HG02763 (cell line): Measurements from ENCODE around the gene AKT1.
"Not testable (repeated sequence)": the region's sequence is repeated elsewhere in the genome, so short reads cannot be mapped to it uniquely, and the experiment has no call there.

ENCODE experiments used
- ATAC-seq: cut with Tn5 transposase; IDR thresholded peaks from one replicate; pipeline ENCODE4 v1.9.1; 2021; ENCODE audit warnings: mild to moderate bottlenecking, moderate library complexity; ENCODE audit not compliant: unreplicated experiment

AKT1 gene

DNA sequence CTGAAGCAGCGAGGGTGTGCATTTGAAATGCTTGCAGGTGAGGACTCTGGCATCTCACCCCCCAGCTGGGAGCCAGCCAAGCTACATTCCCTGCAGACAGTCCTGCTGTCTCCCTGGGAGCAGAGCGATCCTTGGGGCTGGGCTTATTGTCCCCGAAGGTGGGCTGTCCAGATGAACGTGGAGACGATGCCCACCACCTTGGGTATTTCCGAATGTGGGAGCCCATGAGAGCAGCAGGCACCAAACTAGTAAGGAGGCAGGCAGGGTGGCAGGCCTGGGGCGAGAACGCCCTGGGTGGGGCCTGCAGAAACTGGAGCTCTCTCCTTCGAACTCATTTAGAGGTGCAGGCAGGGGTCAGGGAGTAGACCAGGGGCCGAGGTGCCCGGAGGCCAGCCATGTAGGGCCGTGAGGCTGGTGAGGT, 23.8 kb upstream of the AKT1 start:
- no peak for ATAC-seq

DNA sequence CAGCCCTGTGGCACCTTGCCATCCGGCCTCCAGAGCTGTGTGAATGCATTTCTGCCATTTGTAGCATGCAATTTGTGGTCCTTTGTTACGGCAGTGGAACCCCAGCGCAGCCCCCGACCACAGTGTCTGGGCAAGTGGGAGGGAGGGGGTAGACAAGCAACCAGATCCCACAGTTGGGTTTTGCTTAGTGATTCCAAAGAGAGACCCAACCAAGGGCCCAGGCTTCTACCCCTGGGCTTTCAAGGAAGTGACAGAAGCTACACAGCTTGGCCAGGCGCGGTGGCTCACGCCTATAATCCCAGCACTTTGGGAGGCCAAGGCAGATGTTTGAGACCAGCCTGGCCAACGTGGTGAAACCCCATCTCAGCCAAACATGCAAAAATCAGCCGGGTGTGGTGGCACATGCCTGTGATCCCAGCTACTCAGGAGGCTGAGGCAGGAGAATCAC, 23.2 kb upstream of the AKT1 start:
- no peak for ATAC-seq

- ATAC-seq: no peak
These were observed 22.6 kb upstream of the AKT1 start for GRCh38 chr14:104817930-104818713.

DNA sequence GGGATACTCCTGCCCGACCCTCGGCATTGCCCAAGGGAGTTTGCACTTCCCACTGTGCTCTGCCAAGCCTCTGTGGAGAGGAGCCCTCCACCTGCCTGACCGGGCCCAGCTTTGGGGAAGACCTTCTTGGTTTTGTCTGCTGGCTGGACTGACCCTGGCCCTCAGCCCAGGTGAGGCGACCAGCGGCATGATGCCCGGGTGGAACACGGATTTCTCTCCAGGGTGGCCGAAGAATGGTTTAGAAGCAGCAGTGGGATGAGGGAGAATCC, 21.0 kb upstream of the AKT1 start:
- ATAC-seq: no peak

- ATAC-seq: not testable (repeated sequence)
These were observed 19.2 kb upstream of the AKT1 start for GRCh38 chr14:104814701-104815100.

GRCh38 chr14:104813286-104813685, 17.7 kb upstream of the AKT1 start:
- ATAC-seq: no peak

- no peak for ATAC-seq
These were observed 14.8 kb upstream of the AKT1 start for GRCh38 chr14:104810316-104810715.

- ATAC-seq: no peak
These were observed 12.9 kb upstream of the AKT1 start for GRCh38 chr14:104808456-104808855.

- no peak for ATAC-seq
These were observed 11.3 kb upstream of the AKT1 start for GRCh38 chr14:104806625-104807465.

DNA sequence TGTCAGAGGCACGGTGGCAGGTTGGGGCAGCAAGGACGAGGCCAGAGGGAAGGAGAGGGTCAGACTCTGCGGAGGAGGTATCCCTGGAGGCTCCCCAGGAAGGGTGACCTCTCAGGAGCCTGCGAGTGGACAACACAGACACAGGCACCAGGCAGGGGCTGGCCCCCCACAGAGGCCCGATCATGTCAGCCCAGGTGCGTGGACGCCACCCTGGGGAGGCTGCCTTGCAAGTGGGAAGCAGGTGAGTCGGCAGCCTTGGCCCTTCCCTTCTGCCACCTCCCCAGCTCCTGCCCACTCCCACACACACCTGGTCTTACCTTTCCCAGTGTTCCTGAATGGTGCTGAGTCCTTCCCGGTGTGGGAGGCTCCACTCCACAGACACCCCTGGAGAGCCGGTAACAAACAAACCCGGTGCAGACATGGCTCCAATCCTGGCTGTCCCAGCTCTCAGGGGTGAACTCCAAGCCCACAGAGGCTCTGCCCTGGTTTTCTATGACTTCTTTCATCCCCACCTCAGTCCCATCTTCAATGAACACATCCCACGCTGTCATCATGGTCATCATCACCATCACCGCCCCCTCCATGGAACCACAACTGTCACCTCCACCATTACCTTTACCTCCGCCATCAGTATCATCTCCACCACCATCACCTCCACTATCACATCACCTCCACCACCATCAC, 10.5 kb upstream of the AKT1 start:
- no peak for ATAC-seq

DNA sequence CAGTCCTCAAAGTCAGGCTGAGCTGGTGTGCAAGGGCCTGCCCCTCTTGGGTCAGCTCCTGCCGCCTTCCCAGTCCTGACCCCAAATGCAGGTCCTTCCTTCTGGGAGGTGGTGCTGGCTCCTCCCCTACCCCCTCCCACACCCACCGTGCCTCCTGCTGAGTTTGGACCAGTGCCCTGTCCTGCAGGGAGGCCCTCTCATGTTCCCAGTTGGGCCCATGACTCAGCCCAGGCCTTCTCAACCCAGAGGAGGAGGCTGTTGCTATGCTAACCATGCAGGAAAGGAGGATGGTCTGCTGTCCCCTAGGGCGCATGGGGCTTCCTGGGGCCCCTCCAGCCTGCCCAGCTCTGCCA, 9.8 kb upstream of the AKT1 start:
- ATAC-seq: no peak

GRCh38 chr14:104804481-104805325, 9.2 kb upstream of the AKT1 start:
- no peak for ATAC-seq

DNA sequence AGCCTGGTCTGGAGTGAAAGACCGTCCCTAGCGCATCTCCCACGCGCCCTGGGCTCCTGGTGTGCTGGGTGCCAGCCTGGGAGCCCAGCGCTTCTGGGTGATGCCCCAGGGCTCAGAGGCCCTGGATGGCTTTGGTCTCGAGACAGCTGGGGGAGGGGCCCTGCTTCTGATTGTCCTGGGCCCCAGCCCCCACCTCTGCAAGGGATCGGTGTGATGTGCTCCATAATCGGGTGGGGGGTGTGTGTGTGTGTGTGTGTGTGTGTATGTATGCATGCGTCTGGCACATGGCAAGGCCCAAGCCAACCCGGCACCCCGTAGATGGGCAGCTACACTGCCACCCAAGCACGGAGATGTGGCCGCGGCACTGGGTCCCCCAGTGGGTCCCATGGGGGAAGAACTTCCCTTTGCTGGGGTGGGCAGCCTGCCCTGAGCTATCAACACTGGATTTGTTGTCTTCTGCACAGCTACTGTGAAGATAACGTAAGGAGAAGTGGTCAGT, 8.4 kb upstream of the AKT1 start:
- ATAC-seq: no peak

DNA sequence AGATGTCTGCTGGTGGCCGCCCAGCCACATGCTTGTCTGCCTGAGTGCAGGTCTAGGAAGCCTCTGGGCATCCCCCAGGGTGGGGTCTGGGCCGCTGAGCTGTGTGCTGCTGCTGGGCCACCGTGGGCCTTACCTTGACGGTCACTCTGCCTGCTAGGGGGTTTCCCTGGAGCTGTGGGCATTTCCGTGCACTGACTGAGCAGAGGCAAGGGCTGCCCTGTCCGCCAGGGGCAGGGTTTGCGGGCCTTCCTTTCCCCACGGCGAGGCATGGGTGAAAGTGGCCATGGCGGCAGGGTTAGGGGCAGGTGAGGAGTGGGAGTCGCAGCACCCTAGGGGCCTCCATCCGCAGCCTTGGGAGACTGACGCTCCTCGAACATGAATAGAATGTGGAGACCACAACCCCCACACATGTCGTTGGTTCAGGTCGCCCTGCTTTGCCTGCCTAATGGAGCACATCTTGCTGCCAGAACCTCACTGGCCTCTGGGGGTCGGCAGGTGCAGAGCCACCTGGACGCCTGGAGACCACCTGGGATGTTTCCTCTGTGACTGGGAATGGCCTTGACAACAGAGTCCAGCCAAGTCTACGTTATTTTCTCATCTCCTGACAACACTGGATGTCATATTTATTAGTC, 7.8 kb upstream of the AKT1 start:
- ATAC-seq: no peak

DNA sequence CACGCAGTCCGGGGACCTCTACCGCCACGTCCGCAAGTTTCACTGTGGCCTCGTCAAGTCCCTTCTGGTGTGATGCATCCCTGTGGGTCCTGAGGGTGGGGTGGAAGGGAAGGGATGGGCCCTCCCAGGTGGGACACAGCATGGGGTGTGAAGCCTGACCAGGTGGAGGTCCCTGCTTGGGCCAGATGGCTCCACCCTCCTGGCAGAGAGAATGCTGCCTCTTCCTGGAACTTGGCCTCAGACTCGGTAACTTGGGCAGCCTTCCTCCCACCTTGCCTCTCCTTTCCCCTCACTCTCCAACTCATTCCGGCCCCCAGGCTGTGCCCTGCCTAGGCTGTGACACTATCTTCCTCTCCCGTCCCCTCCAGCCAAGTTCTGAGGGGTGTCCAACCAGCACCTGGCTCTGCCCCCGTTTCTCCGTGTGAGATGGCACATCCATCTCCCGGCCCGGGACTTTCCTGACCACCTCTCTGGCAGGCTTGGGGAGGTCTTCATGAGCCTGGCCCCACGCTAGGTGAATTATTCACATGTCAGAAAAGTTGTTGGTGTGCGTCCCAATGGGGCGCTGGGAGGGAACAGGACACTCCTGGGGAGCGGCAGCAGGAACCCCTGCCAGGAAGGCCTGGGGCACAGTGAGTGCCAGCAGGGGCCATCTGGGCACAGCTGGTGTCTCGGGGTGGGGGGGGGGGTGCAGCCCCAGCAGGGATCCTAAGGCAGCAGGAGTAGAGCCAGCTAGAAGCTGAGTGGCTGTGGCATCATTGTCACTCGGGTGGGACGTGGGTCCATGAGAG, 7.0 kb upstream of the AKT1 start:
- no peak for ATAC-seq

GRCh38 chr14:104801520-104802393, 6.2 kb upstream of the AKT1 start:
- no peak for ATAC-seq

DNA sequence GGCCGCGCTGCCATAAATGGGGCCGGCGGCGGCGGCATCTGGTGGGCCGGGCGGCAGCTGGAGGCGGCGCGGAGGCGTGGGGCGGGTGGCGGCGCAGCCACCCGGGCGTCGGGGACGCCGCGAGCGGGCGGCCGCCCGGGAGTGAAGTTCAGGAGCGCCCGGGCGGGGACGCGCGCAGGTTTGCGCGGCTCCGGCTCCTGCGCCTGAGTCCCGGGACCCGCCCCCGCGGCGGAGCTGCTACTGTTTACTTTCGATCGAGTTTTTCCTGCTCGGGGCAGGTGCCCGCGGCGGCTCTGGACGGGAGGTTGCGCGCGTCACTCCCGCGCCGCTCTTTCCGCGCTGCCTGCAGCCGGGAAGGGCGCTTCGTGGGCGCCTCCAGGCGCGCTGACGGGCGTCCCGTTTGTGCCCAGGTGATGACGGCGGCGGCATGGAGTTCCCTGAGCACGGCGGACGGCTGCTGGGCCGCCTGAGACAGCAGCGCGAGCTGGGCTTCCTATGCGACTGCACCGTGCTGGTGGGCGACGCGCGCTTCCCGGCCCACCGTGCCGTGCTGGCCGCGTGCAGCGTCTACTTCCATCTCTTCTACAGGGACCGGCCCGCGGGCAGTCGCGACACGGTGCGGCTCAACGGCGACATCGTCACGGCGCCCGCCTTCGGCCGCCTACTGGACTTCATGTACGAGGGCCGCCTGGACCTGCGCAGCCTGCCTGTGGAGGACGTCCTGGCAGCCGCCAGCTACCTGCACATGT, 5.4 kb upstream of the AKT1 start, which contains the start of gene ZBTB42:
TSS of gene ZBTB42 (plus strand) at position 331 of the 749 bp plus-strand sequence. CDS start at position 428, 97 bp downstream.
- ATAC-seq: peak; percentile 35
